D341Med (cell line): ENCODE results near the gene HIVEP1.
"Not testable (repeated sequence)": the region's sequence is repeated elsewhere in the genome, so short reads cannot be mapped to it uniquely, and the experiment has no call there.

ENCODE experiments used
- DNase-seq: peaks from one replicate; pipeline ENCODE4 v3.0.0; 2012; ENCODE audit warnings: low spot score

HIVEP1 gene

DNA sequence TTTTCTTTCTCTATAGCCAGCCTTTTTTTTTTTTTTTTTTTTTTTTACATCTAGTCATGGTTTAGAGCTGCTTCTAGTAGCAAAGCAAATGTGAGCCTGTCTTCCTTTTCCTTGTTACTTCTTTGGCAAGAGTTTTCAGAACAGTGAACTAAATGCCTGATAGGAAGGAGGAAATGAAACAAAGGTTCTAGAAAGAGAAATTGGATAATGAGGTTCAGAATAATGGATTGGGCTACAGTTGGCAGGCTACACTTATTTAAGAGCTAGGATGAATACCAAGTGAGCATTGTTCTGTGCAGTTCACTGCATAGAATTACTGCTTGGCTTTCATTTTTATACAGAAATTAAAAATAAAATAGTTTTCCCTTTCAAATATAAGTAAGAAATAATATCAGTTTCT is 78.6 kb downstream of the HIVEP1 start:
- DNase-seq: no peak

GRCh38 chr6:12092762-12093161 is 80.7 kb downstream of the HIVEP1 start:
- DNase-seq: no peak

DNA sequence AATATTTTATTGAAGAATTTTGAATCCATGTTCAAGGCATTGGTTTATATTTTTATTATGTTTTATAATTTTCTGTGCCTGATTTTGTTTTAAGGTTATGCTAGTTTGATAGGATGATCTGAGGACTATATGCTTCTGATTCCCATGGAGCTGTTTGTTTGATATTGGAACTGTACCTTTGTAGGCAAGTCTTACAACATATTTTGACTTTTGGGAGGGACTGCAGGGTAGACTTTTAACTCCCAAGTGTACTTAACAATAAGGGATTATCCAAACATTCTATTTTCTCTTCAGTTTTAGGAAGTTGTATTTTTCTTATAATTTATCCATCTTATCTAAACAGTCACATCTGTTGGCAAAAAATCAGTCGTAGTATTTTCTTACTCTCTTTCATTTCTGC is 82.6 kb downstream of the HIVEP1 start:
- no peak for DNase-seq

DNA sequence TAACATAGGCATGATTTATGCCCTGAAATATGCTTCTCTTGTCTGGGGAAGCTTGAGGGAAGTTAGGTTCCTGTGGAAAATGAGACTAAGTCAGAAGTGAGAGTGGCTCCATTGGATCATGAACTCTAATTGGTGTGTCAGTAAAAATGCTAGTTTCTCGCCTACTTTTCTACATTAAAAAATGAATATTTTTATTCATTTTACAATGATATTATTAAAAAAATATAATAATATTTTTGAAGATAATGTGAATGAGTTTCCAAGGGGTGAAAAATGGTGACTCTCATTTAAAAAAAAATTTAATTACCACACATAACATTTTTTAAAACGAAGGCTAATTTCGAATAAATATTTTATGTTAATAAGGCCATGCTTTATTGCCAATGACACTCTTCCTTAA is 84.2 kb downstream of the HIVEP1 start:
- no peak for DNase-seq

- DNase-seq: no peak
These were observed 85.7 kb downstream of the HIVEP1 start for GRCh38 chr6:12097791-12098190.

DNA sequence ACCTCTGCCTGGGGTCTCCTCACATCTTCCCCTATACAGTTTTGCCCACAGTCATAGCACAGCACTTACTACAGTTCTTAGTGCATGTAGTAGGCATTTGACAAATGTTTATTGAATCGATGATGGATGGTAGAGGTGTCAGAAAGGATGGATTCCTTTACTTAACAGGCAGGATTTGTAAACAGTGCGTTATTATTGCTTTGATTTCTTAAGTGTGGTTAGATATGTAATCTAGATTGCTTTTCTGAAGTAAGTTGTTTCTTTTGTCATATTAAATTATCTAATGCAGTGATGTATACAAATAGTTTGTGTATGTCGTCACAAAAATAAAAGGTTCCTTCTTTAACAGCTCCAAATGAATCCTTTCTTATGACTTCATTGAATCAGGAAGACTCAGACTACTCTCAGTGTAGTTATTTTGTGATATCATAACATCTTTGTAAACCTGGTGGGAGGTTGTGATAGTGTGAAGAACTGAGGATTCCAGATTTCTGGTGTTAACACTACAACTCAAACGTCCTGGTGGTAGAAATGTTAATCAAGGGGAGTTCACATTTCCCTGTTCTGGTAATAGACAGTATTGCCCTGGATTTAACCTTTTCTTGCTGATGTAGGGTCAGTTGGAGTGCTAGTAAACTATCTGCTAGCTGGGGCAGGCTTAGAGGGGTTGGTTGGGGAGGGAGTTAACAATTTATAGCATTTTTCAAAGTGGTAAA is 87.7 kb downstream of the HIVEP1 start:
- DNase-seq: no peak

- DNase-seq: no peak
These were observed 88.9 kb downstream of the HIVEP1 start for GRCh38 chr6:12101048-12101447.

DNA sequence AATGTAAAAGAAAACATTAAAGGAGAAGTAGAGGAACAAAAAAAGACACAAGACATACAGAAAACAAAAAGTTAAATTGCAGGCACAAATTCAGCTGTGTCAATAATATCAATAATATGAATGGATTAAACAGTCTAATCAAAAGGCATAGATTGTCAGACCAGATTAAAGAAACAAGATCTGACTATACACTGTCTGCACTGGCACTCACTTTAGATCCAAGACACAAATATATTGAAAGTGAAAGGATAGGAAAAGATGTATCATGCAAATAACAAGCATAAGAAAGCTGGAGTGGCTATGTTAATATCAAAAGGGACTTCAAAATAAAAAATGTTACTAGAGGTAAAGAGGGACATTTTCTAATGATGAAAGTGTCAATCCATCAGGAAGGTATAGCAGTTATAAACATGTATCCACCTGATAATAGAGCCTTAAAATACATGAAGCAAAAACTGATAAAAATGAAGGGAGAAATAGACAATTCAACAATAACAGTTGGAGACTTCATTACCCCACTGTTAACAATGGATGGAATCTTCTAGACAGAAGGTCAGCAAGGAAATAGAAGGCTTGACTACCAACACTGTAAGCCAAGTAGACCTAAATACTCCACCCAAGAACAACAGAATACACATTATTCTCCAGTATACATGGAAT is 89.7 kb downstream of the HIVEP1 start:
- DNase-seq: no peak

DNA sequence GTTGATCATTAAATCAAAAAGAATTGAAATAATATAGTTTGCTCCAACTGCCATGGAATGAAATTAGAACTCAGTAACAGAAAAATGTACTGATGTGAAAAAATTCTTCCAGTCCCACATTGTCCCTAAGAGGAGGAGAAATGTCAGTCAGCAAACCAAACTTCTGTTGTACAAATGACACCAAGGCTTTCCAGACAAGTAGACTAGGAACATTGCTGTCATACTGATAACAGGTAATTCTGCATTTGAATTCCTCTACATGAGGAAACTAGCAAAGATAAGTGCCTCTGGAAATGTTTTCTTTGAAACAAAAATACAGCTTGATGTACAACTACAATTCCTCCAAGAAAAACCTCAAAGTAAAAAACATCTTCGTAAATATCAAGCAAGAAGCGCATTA is 90.2 kb downstream of the HIVEP1 start:
- no peak for DNase-seq

DNA sequence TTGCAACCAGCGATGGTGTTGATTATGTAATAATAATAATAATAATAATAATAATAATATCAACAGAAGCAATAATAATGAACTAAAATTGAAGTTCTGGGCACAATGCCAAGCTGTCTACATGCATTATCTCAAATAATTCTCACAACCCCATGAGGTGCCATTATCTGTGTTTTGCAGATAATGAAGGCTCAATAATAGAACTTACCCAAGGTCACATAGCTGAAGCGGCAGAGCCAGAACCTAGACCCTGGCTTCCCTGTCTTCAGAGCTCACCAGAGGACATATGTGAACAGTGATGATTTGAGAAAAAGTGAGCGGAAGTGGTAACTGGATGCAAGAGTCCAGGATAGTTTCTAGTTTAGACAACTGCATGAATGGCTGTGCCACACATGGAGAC is 91.0 kb downstream of the HIVEP1 start:
- DNase-seq: no peak

GRCh38 chr6:12105271-12105670 is 93.2 kb downstream of the HIVEP1 start:
- DNase-seq: no peak

GRCh38 chr6:12108376-12108775 is 96.3 kb downstream of the HIVEP1 start:
- not testable (repeated sequence) for DNase-seq

- DNase-seq: no peak
These were observed 98.6 kb downstream of the HIVEP1 start for GRCh38 chr6:12110523-12111362.

DNA sequence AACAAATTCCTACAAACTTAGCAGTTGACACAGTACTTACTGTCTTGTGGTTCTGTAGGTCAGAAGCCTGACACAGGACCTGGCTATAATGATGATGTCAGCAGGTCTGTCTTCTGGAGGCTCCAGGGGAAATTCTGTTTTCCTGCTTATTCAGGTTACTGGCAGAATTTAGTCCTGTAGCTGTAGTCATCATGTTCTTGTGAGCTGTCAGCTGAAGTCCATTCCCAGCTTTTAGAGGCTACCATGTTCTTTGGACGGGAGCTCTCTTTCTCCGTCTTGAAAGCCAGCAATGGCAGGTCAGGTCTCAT is 99.2 kb downstream of the HIVEP1 start:
- DNase-seq: no peak

GRCh38 chr6:12112540-12113189 is 100.6 kb downstream of the HIVEP1 start:
- peak; percentile 35 for DNase-seq

DNA sequence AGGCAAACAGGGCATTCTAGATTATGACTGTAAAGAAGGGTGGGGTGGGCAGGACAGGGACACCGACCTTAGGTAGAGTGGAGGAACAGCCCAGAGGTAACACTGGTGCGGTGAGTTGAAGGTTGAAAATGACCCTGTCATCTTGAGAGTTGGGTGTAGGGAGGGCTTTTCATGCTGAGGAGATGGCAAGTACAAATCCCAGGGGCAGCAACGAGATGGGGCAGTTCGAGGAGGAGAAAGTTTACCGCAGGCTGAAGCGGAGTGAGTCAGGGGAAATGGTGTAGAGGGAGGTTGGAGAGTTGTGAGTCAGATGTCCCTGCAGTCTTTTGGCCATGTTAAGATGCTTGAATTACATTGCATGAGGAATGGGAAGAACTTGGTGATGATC is 101.1 kb downstream of the HIVEP1 start:
- DNase-seq: no peak

DNA sequence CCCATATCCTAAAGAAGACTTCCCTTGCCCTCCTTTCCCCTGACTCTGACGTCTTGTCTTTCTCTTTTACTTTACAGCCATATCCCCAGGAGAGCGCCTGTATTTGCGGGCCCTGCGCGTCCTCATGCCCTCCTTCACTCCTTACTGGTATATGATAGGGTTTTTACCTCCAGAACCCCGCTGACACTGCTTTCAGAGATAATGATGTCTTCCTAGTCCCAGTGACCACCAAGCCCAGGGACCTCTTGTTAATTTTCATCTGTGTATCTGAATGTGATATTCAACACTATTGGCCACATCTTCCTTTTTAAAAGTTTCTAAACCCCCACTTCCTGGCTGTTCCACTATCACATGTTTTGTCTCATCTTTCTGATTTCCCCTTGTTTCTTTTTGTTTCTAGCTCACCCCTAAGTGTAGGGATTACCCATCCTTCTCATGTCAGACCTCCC is 102.0 kb downstream of the HIVEP1 start:
- DNase-seq: no peak

- no peak for DNase-seq
These were observed 102.9 kb downstream of the HIVEP1 start for GRCh38 chr6:12115001-12115400.

GRCh38 chr6:12115492-12115891 is 103.4 kb downstream of the HIVEP1 start:
- no peak for DNase-seq

GRCh38 chr6:12116264-12116800 is 104.2 kb downstream of the HIVEP1 start:
- no peak for DNase-seq

GRCh38 chr6:12116978-12117377 is 104.9 kb downstream of the HIVEP1 start:
- DNase-seq: no peak

DNA sequence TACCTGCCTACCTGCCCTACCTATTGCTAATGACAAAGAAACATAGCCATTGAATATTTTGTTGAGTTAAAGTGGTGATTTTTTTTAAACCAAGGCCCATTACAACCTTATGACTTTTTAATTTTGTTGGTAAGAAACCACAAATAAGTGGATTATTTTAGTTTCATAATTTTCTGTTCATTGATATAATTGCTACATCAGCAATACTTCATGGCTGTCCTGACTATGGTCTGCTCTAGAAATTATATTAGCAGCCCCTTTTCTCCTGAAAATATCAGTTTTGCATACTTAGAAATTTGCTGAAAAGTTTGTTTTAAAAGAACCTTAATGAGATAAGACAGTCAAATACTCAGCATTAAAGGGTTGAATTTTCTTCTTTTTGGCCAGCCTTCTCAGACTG is 106.5 kb downstream of the HIVEP1 start:
- DNase-seq: no peak
